Body of pancreas (tissue), 4 donors: ENCODE results near the gene C11orf24. TPM values are rescaled to one million over a fixed set of nuclear protein-coding genes. Genes with fewer than 3 reads are reported as not detected.

Experiments used
- ATAC-seq: fragments of 150-250 bp; one replicate; pipeline ENCODE4 v1.9.1; 2016
- DNase-seq, 4 donors: peaks; one replicate each; pipeline ENCODE4 v3.0.0-alpha.2; 2019
- H3K27ac ChIP-seq, 4 donors: fragments of 200-600 bp; sonication (generic); 1 replicate in 3 of 4; 2 replicates in 1 of 4; pipeline versions ENCODE4 v1.5.1 to v1.6.1; 2016 to 2019; ENCODE audit warnings: mild to moderate bottlenecking in 1 of 4, mixed read lengths in 1 of 4, moderate library complexity in 1 of 4
- H3K27me3 ChIP-seq, 2 donors: fragments of 200-600 bp; sonication (generic); one replicate each; pipeline ENCODE4 v1.6.0; 2016; ENCODE audit warnings: mild to moderate bottlenecking in 1 of 2
- H3K36me3 ChIP-seq, 2 donors: fragments of 200-600 bp; sonication (generic); replicated peaks in 1 of 2; 2 replicates each; pipeline ENCODE4 v1.5.1; 2016; ENCODE audit warnings: low read depth in 2 of 2; ENCODE audit not compliant: insufficient read depth in 1 of 2
- H3K4me1 ChIP-seq: fragments of 200-600 bp; sonication (generic); one replicate; pipeline ENCODE4 v1.6.0; 2016
- H3K4me3 ChIP-seq, 2 donors: fragments of 200-600 bp; sonication (generic); 1 replicate in 1 of 2; 2 replicates in 1 of 2; pipeline ENCODE4 v1.5.1; 2016 to 2019
- H3K9me3 ChIP-seq, 3 donors: fragments of 200-600 bp; sonication (generic); 1 replicate in 2 of 3; 2 replicates in 1 of 3; pipeline ENCODE4 v1.5.1; 2016
- CTCF ChIP-seq, 7 experiments: fragments of 450-650 bp in 4 of 7; fragments of 200-600 bp in 3 of 7; sonication (generic) in 3 of 7; IDR thresholded peaks; one replicate each; pipeline ENCODE4 v1.5.1; 2016 to 2019; ENCODE audit warnings: antibody characterized with exemption in 7 of 7
- POLR2A ChIP-seq, 3 donors: fragments of 450-650 bp; IDR thresholded peaks; one replicate each; pipeline ENCODE4 v1.6.1; 2016; ENCODE audit warnings: antibody characterized with exemption in 3 of 3, mild to moderate bottlenecking in 2 of 3
- WGBS, 2 donors: methylation state at CpG; one replicate each; pipeline ENCODE4 v1.1.5; 2017; 5-methylcytosine and 5-hydroxymethylcytosine counted together
- intact Hi-C: fragments of 100-400 bp; cut with DNase I; formaldehyde crosslinking; loops from one replicate; pipeline ENCODE4 v1.15.1; 2023
- total RNA-seq, 2 donors: library from RNA; depleted of rRNA; stranded (reverse); fragments of >200 nt; gene quantifications; one replicate each; pipeline ENCODE4 v1.1.0, GENCODE V29; 2016

Gene C11orf24
- total RNA-seq, 2 donors from 2014 or later = 8.2 to 14.3 TPM

GRCh38 chr11:68276861-68277260 is 5.1 kb upstream of the C11orf24 start:
- DNase-seq = no peak
- no peak overlapping the region for H3K4me3 ChIP-seq
- ATAC-seq = no peak
- peaks cover 10% of the 10 kb centered on the region for H3K4me1 ChIP-seq
- WGBS, 2 donors = 83 to 84% methylated on average over 5 to 6 of the region's 6 CpGs
- no peaks in the 10 kb centered on the region for H3K9me3 ChIP-seq
- H3K27me3 ChIP-seq = no peaks in the 10 kb centered on the region
- no peaks in the 10 kb centered on the region for H3K36me3 ChIP-seq
- intact Hi-C loops = no loop called here
- TF ChIP-seq CTCF (IDR thresholded peaks at IDR 0.05) (no peak), POLR2A (IDR thresholded peaks at IDR 0.05) (no peak)
- peak overlapping the region in 1 of 4 donors; percentile 51 for H3K27ac ChIP-seq

GRCh38 chr11:68275721-68276507 is 4.1 kb upstream of the C11orf24 start:
- H3K4me1 ChIP-seq = peaks cover 14% of the 10 kb centered on the region
- TF ChIP-seq POLR2A (IDR thresholded peaks at IDR 0.05) (no peak), CTCF (IDR thresholded peaks at IDR 0.05) (no peak)
- intact Hi-C loops = no loop called here
- ATAC-seq (no peak), DNase-seq (peak in 2 of 4 donors; percentile 30 to 40)
- H3K36me3 ChIP-seq = no peaks in the 10 kb centered on the region
- H3K4me3 ChIP-seq = no peak overlapping the region
- H3K27me3 ChIP-seq = no peaks in the 10 kb centered on the region
- WGBS, 2 donors = 56 to 70% methylated on average over 14 of the region's 14 CpGs
- H3K27ac ChIP-seq = peak overlapping the region in 2 of 4 donors; percentile 51 to 56
- H3K9me3 ChIP-seq = no peaks in the 10 kb centered on the region

GRCh38 chr11:68274306-68274705 is 2.5 kb upstream of the C11orf24 start:
- WGBS, 2 donors = 75 to 76% methylated on average over 1 of the region's 1 CpG
- intact Hi-C loops = no loop called here
- Histone ChIP-seq H3K27me3 (no peaks in the 10 kb centered on the region), H3K27ac (no peak overlapping the region), H3K36me3 (no peaks in the 10 kb centered on the region), H3K9me3 (no peaks in the 10 kb centered on the region), H3K4me3 (no peak overlapping the region), H3K4me1 (peaks cover 30% of the 10 kb centered on the region)
- ATAC-seq (no peak), DNase-seq (no peak)
- TF ChIP-seq CTCF (IDR thresholded peaks at IDR 0.05) = no peak
- no peak for TF ChIP-seq POLR2A (IDR thresholded peaks at IDR 0.05)

- 92 to 93% methylated on average over 19 to 21 of the region's 21 CpGs for WGBS, 2 donors
- no peaks in the 10 kb centered on the region for H3K36me3 ChIP-seq
- no peak for DNase-seq
- H3K4me3 ChIP-seq = no peak overlapping the region
- H3K27ac ChIP-seq = peak overlapping the region in 1 of 4 donors; percentile 18
- H3K9me3 ChIP-seq = no peaks in the 10 kb centered on the region
- ATAC-seq = no peak
- TF ChIP-seq POLR2A (IDR thresholded peaks at IDR 0.05) (no peak), CTCF (IDR thresholded peaks at IDR 0.05) (no peak)
- intact Hi-C loops = no loop called here
- no peaks in the 10 kb centered on the region for H3K27me3 ChIP-seq
- peaks cover 33% of the 10 kb centered on the region for H3K4me1 ChIP-seq
Observed at GRCh38 chr11:68273026-68273738, 1.4 kb upstream of the C11orf24 start.
